B cell (primary cell): ENCODE data around the gene ALDH8A1.

Experiments used
- CTCF ChIP-seq: fragments of 200-600 bp; IDR thresholded peaks from one replicate; pipeline ENCODE4 v1.8.0; 2022; ENCODE audit warnings: antibody characterized with exemption, mild to moderate bottlenecking
- EZH2 ChIP-seq: IDR thresholded peaks from 2 replicates; pipeline ENCODE4 v1.6.1; 2012; ENCODE audit warnings: borderline replicate concordance, low read depth, mild to moderate bottlenecking, moderate library complexity, low read length; ENCODE audit not compliant: insufficient read depth, poor library complexity, severe bottlenecking

- TF ChIP-seq EZH2 (no peak), CTCF (no peak)
Observed at GRCh38 chr6:134999107-134999506, 49.2 kb upstream of the ALDH8A1 start.
